Measurements from ENCODE around the gene LDLR.
"Not testable (repeated sequence)": the region's sequence is repeated elsewhere in the genome, so short reads cannot be mapped to it uniquely, and the experiment has no call there.

LDLR gene

GRCh38 chr19:11137542-11138384 lies 48.5 kb downstream of the LDLR start:
- H3K4me1 Mint-ChIP-seq (ENCODE audit: low read depth): peaks cover 9% of the 10 kb centered on the region
- peak overlapping the region; percentile 48 for H3K27ac Mint-ChIP-seq
- peaks cover 7% of the 10 kb centered on the region for H3K36me3 Mint-ChIP-seq (ENCODE audit: low read depth)
- no peaks in the 10 kb centered on the region for H3K27me3 Mint-ChIP-seq
- no peaks in the 10 kb centered on the region for H3K9me3 Mint-ChIP-seq
- H3K4me3 Mint-ChIP-seq: peak overlapping the region; percentile 65

DNA sequence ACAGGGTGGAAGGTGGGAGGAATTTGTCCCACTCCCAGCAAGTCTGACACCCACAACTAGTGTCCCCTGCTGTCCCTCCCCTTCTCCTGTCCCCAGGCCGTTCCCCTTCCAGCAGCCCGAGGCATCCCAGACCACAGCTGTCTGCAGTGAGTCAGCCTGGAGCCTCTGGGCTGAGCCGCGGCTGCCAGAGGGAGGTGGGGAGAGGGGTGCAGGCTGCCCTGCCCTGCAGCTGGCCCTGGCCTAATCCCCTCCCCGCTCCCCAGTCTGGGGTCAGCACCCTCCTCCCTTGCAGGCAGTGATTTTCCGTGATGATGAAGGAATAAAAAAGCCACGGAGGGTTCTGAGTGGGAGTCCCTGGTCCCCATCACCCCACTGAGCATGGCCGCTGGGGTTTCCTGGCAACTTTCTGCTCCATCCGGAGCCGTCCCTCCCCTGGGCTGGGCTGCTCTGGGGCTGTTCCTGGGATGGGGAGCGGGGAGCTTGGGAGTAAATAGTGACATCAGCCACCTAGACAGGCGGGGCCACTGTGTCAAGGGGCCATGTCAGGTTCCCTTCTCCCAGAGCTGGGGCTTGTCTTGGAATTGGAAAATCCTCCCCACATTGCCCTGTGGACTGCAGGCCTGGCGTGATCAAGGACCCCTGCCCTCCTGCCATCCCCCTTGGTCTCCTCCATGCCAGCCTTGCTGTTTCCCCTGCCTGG lies 49.5 kb downstream of the LDLR start:
- Mint-ChIP-seq H3K36me3 (ENCODE audit: low read depth) (no peaks in the 10 kb centered on the region), H3K27me3 (no peaks in the 10 kb centered on the region), H3K27ac (no peak overlapping the region), H3K4me1 (ENCODE audit: low read depth) (peaks cover 17% of the 10 kb centered on the region), H3K9me3 (no peaks in the 10 kb centered on the region), H3K4me3 (no peak overlapping the region)

DNA sequence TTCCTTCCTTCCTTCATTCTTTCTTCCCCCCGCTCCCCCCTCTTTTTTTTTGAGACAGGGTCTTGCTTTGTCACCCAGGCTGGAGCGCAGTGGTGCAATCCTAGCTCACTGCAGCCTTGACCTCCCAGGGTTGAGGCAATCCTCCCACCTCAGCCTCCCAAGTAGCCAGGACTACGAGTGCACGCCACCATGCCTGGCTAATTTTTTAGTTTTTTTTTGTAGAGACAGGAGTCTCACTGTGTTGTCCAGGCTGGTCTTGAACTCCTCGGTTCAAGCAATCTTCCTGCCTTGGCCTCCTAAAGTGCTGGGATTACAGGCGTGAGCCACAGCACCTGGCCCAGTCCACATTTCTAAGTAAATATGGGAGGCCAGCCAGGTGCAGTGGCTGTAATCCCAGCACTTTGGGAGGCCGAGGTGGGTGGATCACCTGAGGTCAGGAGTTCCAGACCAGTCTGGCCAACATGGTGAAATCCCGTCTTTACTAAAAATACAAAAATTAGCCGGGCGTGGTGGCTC lies 50.8 kb downstream of the LDLR start:
- H3K4me1 Mint-ChIP-seq (ENCODE audit: low read depth): peaks cover 17% of the 10 kb centered on the region
- H3K27me3 Mint-ChIP-seq; H3K9me3 Mint-ChIP-seq; H3K4me3 Mint-ChIP-seq; H3K27ac Mint-ChIP-seq; H3K36me3 Mint-ChIP-seq (ENCODE audit: low read depth): not testable (repeated sequence)

GRCh38 chr19:11140896-11141295 lies 51.6 kb downstream of the LDLR start:
- Mint-ChIP-seq H3K4me1 (ENCODE audit: low read depth) (peaks cover 17% of the 10 kb centered on the region), H3K4me3 (no peak overlapping the region), H3K27ac (no peak overlapping the region), H3K36me3 (ENCODE audit: low read depth) (peaks cover 9% of the 10 kb centered on the region), H3K9me3 (no peaks in the 10 kb centered on the region), H3K27me3 (no peaks in the 10 kb centered on the region)

DNA sequence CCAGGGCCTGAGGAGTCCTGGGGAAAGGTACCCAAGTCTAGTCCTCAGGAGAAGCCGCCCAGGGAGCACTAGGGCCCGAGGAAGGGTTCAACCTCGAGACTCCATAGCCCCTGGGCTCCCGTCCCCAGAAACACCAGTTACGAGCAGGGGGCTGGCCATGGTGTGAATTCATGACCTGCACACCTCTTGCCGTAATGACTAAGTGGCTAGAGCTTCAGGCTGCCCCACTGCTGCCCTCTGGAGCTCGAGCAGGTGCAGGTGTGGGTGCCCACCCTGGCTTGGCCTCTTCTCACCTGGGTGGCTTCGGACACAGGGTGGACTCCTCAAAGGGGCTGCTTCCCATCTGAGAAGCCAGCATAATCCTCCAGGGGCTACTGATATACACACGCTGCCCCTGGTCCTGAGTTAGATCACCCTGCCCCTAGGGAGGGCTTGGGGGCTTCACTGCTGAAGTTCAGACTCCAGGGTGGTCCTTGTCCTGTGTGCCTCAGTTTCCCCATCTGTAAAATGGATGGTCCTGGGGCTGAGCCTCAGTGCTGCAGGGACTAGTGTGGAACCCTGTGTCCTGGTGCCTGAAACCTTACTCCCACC lies 52.8 kb downstream of the LDLR start:
- no peaks in the 10 kb centered on the region for H3K27me3 Mint-ChIP-seq
- H3K27ac Mint-ChIP-seq: no peak overlapping the region
- no peaks in the 10 kb centered on the region for H3K9me3 Mint-ChIP-seq
- no peak overlapping the region for H3K4me3 Mint-ChIP-seq
- H3K36me3 Mint-ChIP-seq (ENCODE audit: low read depth): peaks cover 18% of the 10 kb centered on the region
- H3K4me1 Mint-ChIP-seq (ENCODE audit: low read depth): peaks cover 17% of the 10 kb centered on the region

DNA sequence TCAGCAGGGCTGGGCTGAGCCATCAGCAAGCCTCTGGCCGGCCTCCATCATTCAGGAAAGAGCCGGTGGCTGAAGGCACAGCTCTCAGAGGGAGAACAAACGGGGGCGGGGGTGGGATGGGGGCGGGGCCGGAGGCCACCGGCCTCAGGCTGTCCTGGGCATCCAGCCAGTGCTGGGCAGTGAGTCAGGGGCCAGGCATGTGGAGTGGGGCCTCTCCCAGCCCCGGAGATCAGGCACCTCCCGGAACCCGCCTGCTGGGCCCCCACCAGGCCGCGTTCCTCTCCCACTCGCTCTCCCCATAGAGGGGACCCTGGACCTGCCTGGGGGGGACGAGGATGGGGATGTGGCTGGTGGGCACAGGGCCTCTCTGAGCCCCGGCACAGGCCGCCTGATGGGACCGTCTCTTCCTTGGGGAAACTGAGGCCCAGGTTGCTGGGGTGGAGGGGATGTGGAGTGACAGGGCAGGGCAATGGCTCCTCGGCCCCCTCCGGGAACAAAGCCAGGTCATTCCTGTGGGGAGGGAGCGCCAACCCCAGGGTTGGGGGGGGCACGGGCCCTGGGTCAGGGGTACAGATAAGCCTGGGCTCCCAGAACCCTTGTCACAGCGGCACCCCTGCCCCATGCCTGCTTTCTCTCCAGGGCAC lies 53.4 kb downstream of the LDLR start:
- H3K9me3 Mint-ChIP-seq: no peaks in the 10 kb centered on the region
- no peak overlapping the region for H3K4me3 Mint-ChIP-seq
- H3K27ac Mint-ChIP-seq: no peak overlapping the region
- no peaks in the 10 kb centered on the region for H3K27me3 Mint-ChIP-seq
- H3K4me1 Mint-ChIP-seq (ENCODE audit: low read depth): peaks cover 15% of the 10 kb centered on the region
- peaks cover 21% of the 10 kb centered on the region for H3K36me3 Mint-ChIP-seq (ENCODE audit: low read depth)

DNA sequence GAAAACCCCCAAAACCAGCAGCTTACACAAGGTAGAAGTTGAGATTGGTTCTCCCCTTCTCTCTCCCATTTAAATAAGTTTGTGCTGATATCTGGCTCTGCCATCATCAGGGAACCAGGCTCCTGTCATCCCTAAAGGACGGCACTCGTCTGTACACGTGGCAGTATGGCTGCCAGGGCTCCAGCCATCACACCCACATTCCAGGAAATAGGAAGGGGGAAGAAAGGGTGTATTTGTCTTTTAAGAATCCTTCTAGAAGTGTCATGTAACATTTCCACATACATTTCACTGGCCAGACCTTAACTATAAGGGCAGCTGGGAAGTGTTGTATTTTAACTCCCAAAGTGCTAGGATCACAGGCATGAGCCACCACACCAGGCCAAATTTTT lies 56.3 kb downstream of the LDLR start:
- H3K27ac Mint-ChIP-seq: no peak overlapping the region
- H3K9me3 Mint-ChIP-seq: no peaks in the 10 kb centered on the region
- no peak overlapping the region for H3K4me3 Mint-ChIP-seq
- H3K27me3 Mint-ChIP-seq: no peaks in the 10 kb centered on the region
- peaks cover 32% of the 10 kb centered on the region for H3K36me3 Mint-ChIP-seq (ENCODE audit: low read depth)
- peaks cover 9% of the 10 kb centered on the region for H3K4me1 Mint-ChIP-seq (ENCODE audit: low read depth)

DNA sequence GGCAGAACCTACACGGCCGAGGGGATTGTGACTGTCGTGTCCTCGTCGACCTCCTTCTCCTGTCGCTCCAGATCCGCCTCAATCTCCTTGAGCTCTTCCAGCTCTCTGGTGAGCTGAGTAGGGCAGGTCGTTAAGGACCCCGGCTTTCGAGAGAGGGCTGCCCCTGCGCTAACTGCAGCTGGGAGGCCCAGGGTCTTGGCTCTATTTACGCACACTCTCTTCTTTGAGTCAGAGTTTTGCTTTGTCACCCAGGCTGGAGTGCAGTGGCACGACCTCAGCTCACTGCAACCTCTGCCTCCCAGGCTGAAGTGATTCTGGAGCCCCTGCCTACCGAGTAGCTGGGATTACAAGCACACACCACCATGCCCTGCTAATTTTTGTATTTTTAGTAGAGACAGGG lies 58.7 kb downstream of the LDLR start:
- H3K9me3 Mint-ChIP-seq: no peaks in the 10 kb centered on the region
- no peak overlapping the region for H3K27ac Mint-ChIP-seq
- H3K27me3 Mint-ChIP-seq: no peaks in the 10 kb centered on the region
- no peak overlapping the region for H3K4me3 Mint-ChIP-seq
- H3K36me3 Mint-ChIP-seq (ENCODE audit: low read depth): peaks cover 43% of the 10 kb centered on the region
- peaks cover 6% of the 10 kb centered on the region for H3K4me1 Mint-ChIP-seq (ENCODE audit: low read depth)

DNA sequence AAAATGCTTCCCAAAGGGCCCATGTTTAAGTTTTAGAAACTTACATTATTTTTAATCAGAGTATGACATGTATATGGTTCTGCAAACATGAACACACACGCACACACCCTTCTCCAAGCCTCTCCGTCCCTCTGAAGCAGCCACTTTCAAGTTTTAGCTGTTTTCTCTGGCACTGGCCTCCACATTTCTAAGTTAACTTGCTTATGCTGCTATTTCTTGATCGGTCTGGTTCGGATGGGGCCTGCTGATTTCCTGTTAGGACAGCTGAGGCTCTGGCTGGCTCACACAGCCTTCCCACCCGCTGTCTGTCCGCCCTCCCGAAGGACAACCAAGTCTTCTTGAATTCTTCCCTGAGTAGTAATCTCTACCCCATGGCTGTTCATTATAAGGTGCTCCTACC lies 61.9 kb downstream of the LDLR start:
- Mint-ChIP-seq H3K4me3 (no peak overlapping the region), H3K27me3 (no peaks in the 10 kb centered on the region)

DNA sequence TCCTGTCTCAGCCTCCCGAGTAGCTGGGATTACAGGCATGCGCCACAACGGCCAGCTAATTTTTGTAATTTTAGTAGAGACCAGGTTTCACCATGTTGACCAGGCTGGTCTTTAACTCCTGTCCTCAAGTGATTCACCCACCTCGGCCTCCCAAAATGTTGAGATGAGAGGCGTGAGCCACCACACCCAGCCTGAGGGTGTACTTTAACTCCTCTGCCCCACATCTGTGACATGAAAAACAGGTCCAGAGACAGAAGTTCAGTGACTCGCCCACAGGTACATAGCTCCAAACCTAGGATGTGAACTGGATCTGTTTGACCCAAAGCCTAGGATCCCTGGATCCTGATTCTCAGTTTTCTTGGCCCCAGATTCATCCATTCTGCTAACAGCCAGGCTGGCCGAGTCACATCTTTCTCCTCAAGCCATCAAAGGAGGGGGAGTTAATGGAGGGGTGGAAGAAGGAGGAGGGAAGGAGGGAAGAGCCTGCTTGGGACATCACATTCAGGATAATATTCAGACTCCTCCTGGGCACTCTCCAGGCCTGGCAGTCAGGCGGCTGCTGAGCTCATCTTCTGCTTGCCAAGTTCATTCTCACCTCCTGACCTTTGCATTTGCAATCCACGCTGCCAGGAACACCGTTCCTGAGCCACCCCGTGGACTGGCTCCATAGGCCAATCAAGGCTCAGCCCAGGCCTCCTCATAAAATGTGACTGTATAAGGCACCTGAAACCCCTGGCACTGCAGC lies 63.2 kb downstream of the LDLR start:
- Mint-ChIP-seq H3K4me1 (ENCODE audit: low read depth) (peaks cover 13% of the 10 kb centered on the region), H3K27ac (no peak overlapping the region), H3K4me3 (no peak overlapping the region), H3K36me3 (ENCODE audit: low read depth) (peaks cover 30% of the 10 kb centered on the region), H3K27me3 (no peaks in the 10 kb centered on the region), H3K9me3 (no peaks in the 10 kb centered on the region)

More for the DNA sequence above, 61.9 kb downstream of the LDLR start:
- peaks cover 38% of the 10 kb centered on the region for H3K36me3 Mint-ChIP-seq (ENCODE audit: low read depth)
- no peaks in the 10 kb centered on the region for H3K9me3 Mint-ChIP-seq
- peaks cover 11% of the 10 kb centered on the region for H3K4me1 Mint-ChIP-seq (ENCODE audit: low read depth)
- no peak overlapping the region for H3K27ac Mint-ChIP-seq

DNA sequence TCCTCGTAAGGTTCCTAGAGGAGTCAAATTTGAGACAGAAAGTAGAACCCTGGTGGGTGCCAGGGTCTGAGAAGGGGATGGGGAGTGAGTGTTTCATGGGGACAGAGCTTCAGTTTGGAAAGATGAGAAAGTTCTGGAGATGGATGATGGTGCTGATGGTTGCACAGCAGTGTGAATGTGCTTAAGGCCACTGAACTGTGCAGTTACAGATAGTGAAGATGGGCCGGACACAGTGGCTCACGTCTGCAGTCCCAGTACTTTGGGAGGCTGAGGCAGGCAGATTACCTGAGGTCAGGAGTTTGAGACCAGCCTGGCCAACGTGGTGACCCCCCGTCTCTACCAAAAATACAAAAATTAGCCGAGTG lies 65.4 kb downstream of the LDLR start:
- no peaks in the 10 kb centered on the region for H3K27me3 Mint-ChIP-seq
- H3K27ac Mint-ChIP-seq: peak overlapping the region; percentile 66
- H3K9me3 Mint-ChIP-seq: no peaks in the 10 kb centered on the region
- peaks cover 13% of the 10 kb centered on the region for H3K4me1 Mint-ChIP-seq (ENCODE audit: low read depth)
- peak overlapping the region; percentile 82 for H3K4me3 Mint-ChIP-seq
- H3K36me3 Mint-ChIP-seq (ENCODE audit: low read depth): peaks cover 18% of the 10 kb centered on the region

GRCh38 chr19:11155373-11156120 lies 66.3 kb downstream of the LDLR start, which contains the start of gene SPC24:
SPC24 (minus strand) TSS chr19:11155782; CDS start chr19:11155776, 6 bp downstream.
- Mint-ChIP-seq H3K27me3 (no peaks in the 10 kb centered on the region), H3K27ac (peak within 1 kb of the TSS; percentile 66), H3K36me3 (ENCODE audit: low read depth) (peaks cover 18% of the 10 kb centered on the region), H3K9me3 (no peaks in the 10 kb centered on the region), H3K4me1 (ENCODE audit: low read depth) (peaks cover 13% of the 10 kb centered on the region), H3K4me3 (peak within 1 kb of the TSS; percentile 82)

DNA sequence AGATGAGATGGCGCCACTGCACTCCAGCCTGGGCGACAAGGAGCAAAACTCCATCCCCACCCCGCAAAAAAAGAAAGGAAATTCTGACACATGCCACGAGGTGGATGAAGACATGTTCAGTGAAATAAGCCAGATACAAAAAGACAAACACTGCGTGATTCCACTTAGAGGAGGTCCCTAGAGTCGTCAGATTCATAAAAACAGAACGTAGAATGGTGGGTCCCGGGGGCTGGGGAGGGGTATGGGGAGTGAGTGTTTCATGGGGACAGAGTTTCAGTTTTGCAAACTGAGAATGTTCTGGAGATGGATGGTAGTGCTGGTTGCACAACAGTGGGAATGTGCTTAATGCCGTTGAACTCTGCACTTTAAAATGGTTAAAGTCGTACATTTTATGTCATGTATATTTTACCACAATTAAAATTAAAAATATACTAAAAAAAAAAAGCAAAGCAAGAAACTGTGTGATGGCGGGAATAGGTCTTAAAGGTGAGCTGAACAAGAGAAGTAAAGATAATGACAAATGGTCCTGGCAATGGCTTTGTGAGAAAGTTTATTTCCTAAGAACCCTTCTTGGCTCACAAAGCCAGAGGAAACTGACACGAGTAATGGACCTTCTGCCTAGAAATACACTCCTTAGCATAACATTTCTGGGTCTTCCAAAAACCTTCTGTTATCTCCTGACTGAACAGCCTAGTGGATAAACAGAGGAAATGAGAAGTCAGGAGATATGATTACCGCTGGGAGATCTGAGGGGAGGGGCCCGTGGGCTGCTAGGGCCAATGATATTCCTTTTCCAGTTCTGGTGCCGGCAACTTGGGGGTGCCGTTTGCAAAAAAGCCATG lies 70.6 kb downstream of the LDLR start:
- peaks cover 6% of the 10 kb centered on the region for H3K4me1 Mint-ChIP-seq (ENCODE audit: low read depth)
- H3K27ac Mint-ChIP-seq: no peak overlapping the region
- no peaks in the 10 kb centered on the region for H3K27me3 Mint-ChIP-seq
- H3K36me3 Mint-ChIP-seq (ENCODE audit: low read depth): no peaks in the 10 kb centered on the region
- H3K9me3 Mint-ChIP-seq: no peaks in the 10 kb centered on the region
- H3K4me3 Mint-ChIP-seq: no peak overlapping the region

All from stimulated activated naive CD8-positive, alpha-beta T cell treated with anti-CD3 and anti-CD28 coated beads, Interleukin-15, Interleukin-2, amounts not matched to agents 100 ng/mL and 50 ng/mL, for 24 hours (primary cell).